Retinal pigment epithelial cell (primary cell): ENCODE results near the gene PSMG4.

Experiments
- DNase-seq: peaks from one replicate; pipeline ENCODE4 v3.0.0-alpha.2; 2010; ENCODE audit warnings: low read depth
- H3K4me3 ChIP-seq: 2 replicates; pipeline ENCODE4 v1.5.1; 2011; ENCODE audit warnings: mild to moderate bottlenecking, low read length, control low read depth, moderate library complexity
- TF ChIP-seq, protein P1 (sequence below): conservative IDR thresholded peaks from 2 replicates; pipeline ENCODE4 v1.5.1; 2011; ENCODE audit warnings: low read depth, low read length, control low read depth, inconsistent platforms

PSMG4 gene

DNA sequence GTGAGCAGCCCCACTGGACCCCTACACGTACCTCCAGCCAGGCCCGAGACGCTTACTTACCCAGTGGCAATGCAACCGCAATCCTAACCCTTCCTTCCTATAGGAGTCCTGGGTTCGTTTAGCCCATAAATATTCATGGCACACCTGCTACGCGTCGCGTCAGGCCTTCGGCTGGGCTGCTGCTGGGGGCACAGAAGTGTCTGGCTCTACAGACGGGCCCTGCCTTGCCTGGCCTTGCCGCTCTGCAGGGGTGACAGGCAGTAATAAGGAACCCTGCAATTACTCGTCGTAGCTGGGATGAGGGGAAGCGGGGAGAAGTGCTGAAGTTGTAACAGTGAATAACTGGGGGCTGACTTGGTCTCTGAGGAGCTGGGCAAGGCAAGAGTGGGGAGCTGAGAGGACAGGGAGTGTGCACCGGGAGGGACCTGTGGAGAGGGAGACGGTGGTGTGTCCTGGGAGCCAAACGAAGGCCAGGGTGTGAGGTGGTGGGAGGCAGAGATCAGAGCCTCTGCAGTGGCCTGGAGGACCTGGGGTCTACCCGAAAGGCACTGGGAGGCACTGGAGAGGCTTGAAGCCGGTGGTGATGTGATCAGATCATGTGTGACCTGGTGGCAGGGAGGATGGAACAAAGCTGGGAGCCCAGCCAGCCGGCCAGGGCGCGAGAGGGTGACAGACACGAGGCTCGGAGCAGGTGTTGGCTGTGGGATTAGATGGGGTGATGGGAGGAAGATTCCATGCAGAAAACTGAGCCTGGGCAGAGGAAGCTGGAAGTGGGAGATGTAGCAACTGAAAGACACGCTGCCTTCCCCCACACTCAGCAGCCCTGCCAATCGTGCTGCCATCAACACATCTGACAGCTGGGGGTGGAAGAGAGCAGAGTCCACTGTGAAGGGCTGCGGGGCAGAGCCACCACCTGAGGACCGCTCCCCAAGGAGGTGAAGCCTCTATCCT, 36.4 kb downstream of the PSMG4 start:
- H3K4me3 ChIP-seq = no peak overlapping the region
- TF ChIP-seq, protein P1, sequence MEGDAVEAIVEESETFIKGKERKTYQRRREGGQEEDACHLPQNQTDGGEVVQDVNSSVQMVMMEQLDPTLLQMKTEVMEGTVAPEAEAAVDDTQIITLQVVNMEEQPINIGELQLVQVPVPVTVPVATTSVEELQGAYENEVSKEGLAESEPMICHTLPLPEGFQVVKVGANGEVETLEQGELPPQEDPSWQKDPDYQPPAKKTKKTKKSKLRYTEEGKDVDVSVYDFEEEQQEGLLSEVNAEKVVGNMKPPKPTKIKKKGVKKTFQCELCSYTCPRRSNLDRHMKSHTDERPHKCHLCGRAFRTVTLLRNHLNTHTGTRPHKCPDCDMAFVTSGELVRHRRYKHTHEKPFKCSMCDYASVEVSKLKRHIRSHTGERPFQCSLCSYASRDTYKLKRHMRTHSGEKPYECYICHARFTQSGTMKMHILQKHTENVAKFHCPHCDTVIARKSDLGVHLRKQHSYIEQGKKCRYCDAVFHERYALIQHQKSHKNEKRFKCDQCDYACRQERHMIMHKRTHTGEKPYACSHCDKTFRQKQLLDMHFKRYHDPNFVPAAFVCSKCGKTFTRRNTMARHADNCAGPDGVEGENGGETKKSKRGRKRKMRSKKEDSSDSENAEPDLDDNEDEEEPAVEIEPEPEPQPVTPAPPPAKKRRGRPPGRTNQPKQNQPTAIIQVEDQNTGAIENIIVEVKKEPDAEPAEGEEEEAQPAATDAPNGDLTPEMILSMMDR = peak; percentile 44
- no peak for DNase-seq

DNA sequence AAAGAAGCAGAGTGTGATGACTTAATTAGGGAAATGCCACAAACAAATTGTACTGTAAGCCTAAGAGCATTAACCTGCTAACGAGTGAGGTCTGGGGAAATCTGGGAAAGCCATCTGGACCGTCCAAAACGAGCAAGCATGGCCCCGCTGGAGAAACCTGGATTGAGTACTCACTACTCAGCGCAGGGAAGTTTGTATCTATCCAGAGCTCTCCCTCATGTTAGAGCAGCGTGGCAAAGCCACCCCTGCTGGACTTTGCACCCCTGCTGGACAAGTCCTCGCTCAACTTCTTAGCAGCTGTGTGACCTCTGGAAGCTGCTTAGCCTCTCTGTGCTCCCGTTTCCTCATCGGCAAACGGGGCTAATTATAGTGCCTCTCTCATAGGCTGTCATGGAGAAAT, 37.3 kb downstream of the PSMG4 start:
- no peak overlapping the region for H3K4me3 ChIP-seq
- TF ChIP-seq, protein P1 = no peak
- no peak for DNase-seq

DNA sequence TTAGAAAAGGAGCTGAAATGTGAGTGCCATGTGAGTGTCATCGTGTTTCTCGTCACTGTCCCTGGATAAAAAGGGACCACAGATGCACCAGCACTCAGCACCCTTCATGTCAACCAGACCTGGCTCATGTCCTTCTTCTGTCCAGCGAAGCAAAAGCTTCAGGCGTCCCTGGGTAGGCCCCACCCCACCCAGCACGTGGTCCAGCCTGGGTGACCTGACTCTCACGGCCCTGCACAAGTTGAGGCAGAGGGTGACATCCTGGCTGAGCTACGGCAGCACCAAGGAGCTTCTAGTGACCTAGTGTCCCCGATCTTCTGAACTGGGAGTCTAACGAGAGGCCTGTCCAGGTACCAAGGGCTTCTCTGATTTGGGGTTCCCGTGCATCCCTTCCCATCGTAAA, 37.8 kb downstream of the PSMG4 start:
- TF ChIP-seq, protein P1 = no peak
- no peak for DNase-seq
- H3K4me3 ChIP-seq = no peak overlapping the region

DNA sequence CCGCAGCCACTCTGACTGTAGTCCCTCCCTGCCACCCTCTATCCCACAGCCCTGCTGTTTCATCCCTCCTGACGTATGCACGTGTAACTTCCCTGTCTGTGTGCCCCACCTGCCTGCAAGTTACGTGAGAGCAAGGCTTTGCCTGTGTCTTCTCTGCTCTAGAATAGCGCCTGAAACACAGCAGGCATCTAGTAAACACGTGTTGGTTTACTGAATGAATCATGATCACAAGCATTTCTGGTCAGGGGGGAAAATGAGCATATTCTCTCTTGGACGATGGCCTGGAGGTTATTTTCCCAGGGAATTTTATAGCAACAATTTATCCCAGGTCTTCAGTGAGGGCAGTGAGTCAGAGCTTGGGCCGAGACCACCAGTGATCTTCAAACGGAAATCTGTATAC, 38.3 kb downstream of the PSMG4 start:
- TF ChIP-seq, protein P1 = no peak
- no peak overlapping the region for H3K4me3 ChIP-seq
- no peak for DNase-seq

DNA sequence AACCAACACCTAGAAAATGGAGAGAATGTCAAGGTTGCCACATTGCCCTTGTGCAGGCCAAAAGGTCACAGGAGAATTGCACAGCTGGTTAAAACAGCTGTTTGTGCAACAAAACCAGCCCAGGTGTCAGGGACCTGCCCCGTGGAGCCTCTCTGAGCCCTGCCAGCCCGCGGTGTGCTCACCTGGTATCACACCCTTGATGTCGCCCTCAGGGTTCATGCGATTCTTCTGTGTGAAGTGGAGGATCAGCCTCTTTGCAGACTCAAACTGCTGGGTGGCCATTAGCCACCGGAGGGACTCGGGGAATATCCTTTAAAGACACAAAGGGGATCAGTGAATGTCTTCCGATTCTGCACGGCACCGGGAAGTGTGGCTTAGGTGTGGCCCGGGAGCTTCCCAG, 39.2 kb downstream of the PSMG4 start:
- no peak for DNase-seq
- TF ChIP-seq, protein P1 = no peak
- H3K4me3 ChIP-seq = no peak overlapping the region

DNA sequence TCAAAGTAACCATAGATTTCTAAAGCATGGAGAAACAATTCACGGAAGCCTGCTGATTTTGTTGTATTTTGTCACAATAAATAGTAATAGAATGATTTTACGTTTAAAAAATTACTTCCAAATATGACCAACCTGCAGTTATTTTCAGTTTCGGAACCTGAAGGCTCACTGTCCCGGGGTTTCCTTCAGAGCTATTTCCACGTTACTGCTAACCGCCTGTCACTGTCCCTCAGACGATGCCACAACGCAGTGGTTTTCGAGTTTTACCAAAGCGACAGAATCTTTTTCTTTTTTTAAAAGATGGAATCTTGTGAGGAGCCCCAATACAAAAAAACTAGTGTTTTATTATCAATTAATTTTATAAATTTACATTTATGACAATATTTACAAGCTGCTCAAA, 40.5 kb downstream of the PSMG4 start:
- DNase-seq = no peak
- TF ChIP-seq, protein P1 = no peak
- H3K4me3 ChIP-seq = no peak overlapping the region

DNA sequence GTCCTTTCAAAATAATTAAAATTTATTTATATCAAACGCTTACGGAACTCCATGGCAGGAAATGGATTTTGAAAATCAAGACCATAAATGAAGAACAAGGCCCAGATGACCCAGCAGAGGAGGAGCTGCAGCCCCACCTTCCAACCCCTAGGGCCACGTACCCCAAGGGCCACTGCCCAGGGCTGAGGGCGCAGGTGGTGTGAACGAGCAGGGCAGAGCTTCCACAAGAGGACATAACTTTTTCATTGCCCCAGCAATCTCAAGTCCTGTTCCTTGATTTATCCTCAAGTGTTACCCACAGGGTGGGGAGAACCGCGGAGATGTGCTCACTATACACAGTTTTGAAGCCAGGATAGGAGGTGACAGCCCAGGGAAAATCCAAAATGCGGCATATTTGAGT, 42.8 kb downstream of the PSMG4 start:
- DNase-seq = no peak
- TF ChIP-seq, protein P1 = no peak
- H3K4me3 ChIP-seq = no peak overlapping the region
